TTC549 (cell line): ENCODE measurements around the gene BCKDHB.
"Not testable (repeated sequence)": the region's sequence is repeated elsewhere in the genome, so short reads cannot be mapped to it uniquely, and the experiment has no call there.

ENCODE experiments used
- FAIRE-seq: peaks from 2 replicates; lab custom pipeline; 2012; peaks lifted over from hg19 to GRCh38; lab: Jason Lieb, UNC

The BCKDHB gene

GRCh38 chr6:80106418-80107235, at the start of gene BCKDHB:
Gene BCKDHB, plus strand, starts transcription at chr6:80106671. Its CDS starts 23 bp downstream, at chr6:80106694.
- peak; percentile 96 for FAIRE-seq

GRCh38 chr6:80060774-80061173, 45.7 kb upstream of the BCKDHB start:
- no peak for FAIRE-seq

- not testable (repeated sequence) for FAIRE-seq
Measured at GRCh38 chr6:80068146-80068545, 38.3 kb upstream of the BCKDHB start.

- not testable (repeated sequence) for FAIRE-seq
Measured at GRCh38 chr6:80070431-80070830, 36.0 kb upstream of the BCKDHB start.

GRCh38 chr6:80077067-80077466, 29.4 kb upstream of the BCKDHB start:
- no peak for FAIRE-seq

GRCh38 chr6:80088637-80089036, 17.8 kb upstream of the BCKDHB start:
- no peak for FAIRE-seq

GRCh38 chr6:80091506-80091905, 15.0 kb upstream of the BCKDHB start:
- no peak for FAIRE-seq

- peak; percentile 80 for FAIRE-seq
Measured at GRCh38 chr6:80094017-80094416, 12.5 kb upstream of the BCKDHB start.

GRCh38 chr6:80095600-80095999, 10.9 kb upstream of the BCKDHB start:
- no peak for FAIRE-seq

- no peak for FAIRE-seq
Measured at GRCh38 chr6:80098392-80098791, 8.1 kb upstream of the BCKDHB start.

GRCh38 chr6:80104520-80104919, 2.0 kb upstream of the BCKDHB start:
- FAIRE-seq: no peak

- no peak for FAIRE-seq
Measured at GRCh38 chr6:80105972-80106417, 476 bp upstream of the BCKDHB start.

GRCh38 chr6:80122576-80122975, 16.1 kb downstream of the BCKDHB start:
- not testable (repeated sequence) for FAIRE-seq

GRCh38 chr6:80126657-80127345, 20.3 kb downstream of the BCKDHB start:
- no peak for FAIRE-seq

- no peak for FAIRE-seq
Measured at GRCh38 chr6:80129485-80129884, 23.0 kb downstream of the BCKDHB start.

GRCh38 chr6:80133020-80133419, 26.5 kb downstream of the BCKDHB start:
- FAIRE-seq: no peak

GRCh38 chr6:80134065-80134464, 27.6 kb downstream of the BCKDHB start:
- FAIRE-seq: no peak

- no peak for FAIRE-seq
Measured at GRCh38 chr6:80142586-80142985, 36.1 kb downstream of the BCKDHB start.

- no peak for FAIRE-seq
Measured at GRCh38 chr6:80143419-80143937, 37.0 kb downstream of the BCKDHB start.

- FAIRE-seq: no peak
Measured at GRCh38 chr6:80144753-80145315, 38.4 kb downstream of the BCKDHB start.

GRCh38 chr6:80145509-80145908, 39.0 kb downstream of the BCKDHB start:
- FAIRE-seq: no peak

- no peak for FAIRE-seq
Measured at GRCh38 chr6:80145921-80146320, 39.5 kb downstream of the BCKDHB start.

GRCh38 chr6:80148220-80148619, 41.7 kb downstream of the BCKDHB start:
- no peak for FAIRE-seq
